ENCODE measurements around the gene LRRC7. TPM values are rescaled to one million over a fixed set of nuclear protein-coding genes. Genes with fewer than 3 reads are reported as not detected.
A peak's percentile ranks its signal among the peaks of the same experiment; 100 is the strongest.

Gene LRRC7
- polyA plus RNA-seq, 1 experiment: 0.22 TPM

- Histone ChIP-seq H3K4me3 (ENCODE audit: low read depth, low read length) (no peak overlapping the region), H3K36me3 (ENCODE audit: control insufficient read depth, insufficient read depth, low read length) (no peaks in the 10 kb centered on the region), H3K27me3 (ENCODE audit: control insufficient read depth, insufficient read depth, low read length) (no peaks in the 10 kb centered on the region)
- TF ChIP-seq, protein P1, sequence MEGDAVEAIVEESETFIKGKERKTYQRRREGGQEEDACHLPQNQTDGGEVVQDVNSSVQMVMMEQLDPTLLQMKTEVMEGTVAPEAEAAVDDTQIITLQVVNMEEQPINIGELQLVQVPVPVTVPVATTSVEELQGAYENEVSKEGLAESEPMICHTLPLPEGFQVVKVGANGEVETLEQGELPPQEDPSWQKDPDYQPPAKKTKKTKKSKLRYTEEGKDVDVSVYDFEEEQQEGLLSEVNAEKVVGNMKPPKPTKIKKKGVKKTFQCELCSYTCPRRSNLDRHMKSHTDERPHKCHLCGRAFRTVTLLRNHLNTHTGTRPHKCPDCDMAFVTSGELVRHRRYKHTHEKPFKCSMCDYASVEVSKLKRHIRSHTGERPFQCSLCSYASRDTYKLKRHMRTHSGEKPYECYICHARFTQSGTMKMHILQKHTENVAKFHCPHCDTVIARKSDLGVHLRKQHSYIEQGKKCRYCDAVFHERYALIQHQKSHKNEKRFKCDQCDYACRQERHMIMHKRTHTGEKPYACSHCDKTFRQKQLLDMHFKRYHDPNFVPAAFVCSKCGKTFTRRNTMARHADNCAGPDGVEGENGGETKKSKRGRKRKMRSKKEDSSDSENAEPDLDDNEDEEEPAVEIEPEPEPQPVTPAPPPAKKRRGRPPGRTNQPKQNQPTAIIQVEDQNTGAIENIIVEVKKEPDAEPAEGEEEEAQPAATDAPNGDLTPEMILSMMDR (IDR thresholded peaks at IDR 0.05; ENCODE audit: insufficient read depth, low read depth, low read length): no peak
- CTCF ChIA-PET: no interaction called here
- POLR2A ChIA-PET: no interaction called here
- DNase-seq (ENCODE audit: low read depth): no peak
Measured at GRCh38 chr1:69595486-69595885, 27.8 kb downstream of the LRRC7 start.

DNA sequence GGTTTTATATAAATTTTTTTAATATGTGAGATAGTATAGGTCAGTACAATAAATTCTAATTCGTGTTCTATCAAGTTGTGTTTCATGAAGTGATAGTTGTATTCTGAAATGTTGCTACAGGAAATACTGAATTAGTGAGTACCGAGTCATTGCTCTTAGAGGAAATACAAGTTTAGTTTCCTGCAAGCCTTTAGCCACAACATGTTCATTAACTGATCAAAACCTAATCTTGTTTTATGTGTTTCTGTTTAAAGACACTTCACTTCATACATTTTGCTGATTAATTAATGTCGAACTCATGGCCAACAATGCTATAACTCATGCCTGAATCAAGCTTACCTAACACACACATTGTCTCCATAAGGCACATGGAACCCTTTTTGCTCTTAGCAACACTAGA, 43.6 kb downstream of the LRRC7 start:
- TF ChIP-seq, protein P1 (IDR thresholded peaks at IDR 0.05; ENCODE audit: insufficient read depth, low read depth, low read length): no peak
- peak; percentile 0 for DNase-seq (ENCODE audit: low read depth)
- CTCF ChIA-PET: no interaction called here
- POLR2A ChIA-PET: no interaction called here
- Histone ChIP-seq H3K4me3 (ENCODE audit: low read depth, low read length) (no peak overlapping the region), H3K27me3 (ENCODE audit: control insufficient read depth, insufficient read depth, low read length) (no peaks in the 10 kb centered on the region), H3K36me3 (ENCODE audit: control insufficient read depth, insufficient read depth, low read length) (no peaks in the 10 kb centered on the region)

GRCh38 chr1:69613414-69613813, 45.7 kb downstream of the LRRC7 start:
- TF ChIP-seq, protein P1 (IDR thresholded peaks at IDR 0.05; ENCODE audit: insufficient read depth, low read depth, low read length): no peak
- Histone ChIP-seq H3K4me3 (ENCODE audit: low read depth, low read length) (no peak overlapping the region), H3K27me3 (ENCODE audit: control insufficient read depth, insufficient read depth, low read length) (no peaks in the 10 kb centered on the region), H3K36me3 (ENCODE audit: control insufficient read depth, insufficient read depth, low read length) (no peaks in the 10 kb centered on the region)
- ChIA-PET POLR2A (no interaction called here), CTCF (no interaction called here)
- no peak for DNase-seq (ENCODE audit: low read depth)

DNA sequence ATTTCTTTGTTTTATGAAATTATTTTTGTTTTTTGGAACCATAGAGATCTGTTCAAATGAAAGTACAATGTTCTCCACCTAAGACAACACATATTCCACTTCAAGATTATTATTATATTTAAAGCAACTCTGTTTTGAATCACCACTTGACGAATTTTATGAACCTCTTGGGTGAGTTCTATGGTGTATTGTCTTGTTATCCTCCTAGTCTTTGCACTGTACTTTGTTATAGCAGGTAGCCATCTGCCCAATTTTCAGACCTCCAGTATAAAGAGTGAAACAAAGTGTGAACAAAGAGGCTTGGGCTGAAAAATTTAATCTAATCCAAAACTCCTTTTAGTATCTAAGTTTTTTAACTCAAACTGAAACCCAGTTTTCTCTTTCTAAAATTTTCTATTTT, 71.0 kb downstream of the LRRC7 start:
- CTCF ChIA-PET: no interaction called here
- TF ChIP-seq, protein P1 (IDR thresholded peaks at IDR 0.05; ENCODE audit: insufficient read depth, low read depth, low read length): no peak
- no peaks in the 10 kb centered on the region for H3K36me3 ChIP-seq (ENCODE audit: control insufficient read depth, insufficient read depth, low read length)
- H3K4me3 ChIP-seq (ENCODE audit: low read depth, low read length): no peak overlapping the region
- DNase-seq (ENCODE audit: low read depth): no peak
- POLR2A ChIA-PET: no interaction called here
- H3K27me3 ChIP-seq (ENCODE audit: control insufficient read depth, insufficient read depth, low read length): no peaks in the 10 kb centered on the region

DNA sequence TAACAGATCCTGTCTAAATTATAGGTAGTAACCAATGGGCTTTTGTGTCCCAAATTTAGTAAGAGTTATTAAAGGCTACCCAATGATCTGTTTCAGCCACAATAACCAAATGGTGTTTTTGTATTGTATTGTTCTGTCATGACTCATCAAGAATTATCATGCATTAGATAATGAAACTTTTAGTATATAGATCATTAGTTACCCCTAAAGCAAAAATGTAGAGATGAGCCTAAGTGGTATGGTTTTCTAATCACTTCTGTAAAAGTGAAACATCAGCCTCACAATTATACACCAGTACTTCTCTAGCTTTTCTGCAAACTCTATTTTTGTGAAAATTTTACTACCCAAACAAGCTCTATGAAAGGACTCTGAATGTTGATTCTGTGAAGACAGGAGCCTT, 71.4 kb downstream of the LRRC7 start:
- TF ChIP-seq, protein P1 (IDR thresholded peaks at IDR 0.05; ENCODE audit: insufficient read depth, low read depth, low read length): no peak
- ChIA-PET POLR2A (no interaction called here), CTCF (no interaction called here)
- Histone ChIP-seq H3K27me3 (ENCODE audit: control insufficient read depth, insufficient read depth, low read length) (no peaks in the 10 kb centered on the region), H3K4me3 (ENCODE audit: low read depth, low read length) (no peak overlapping the region), H3K36me3 (ENCODE audit: control insufficient read depth, insufficient read depth, low read length) (no peaks in the 10 kb centered on the region)
- DNase-seq (ENCODE audit: low read depth): no peak
